ENCODE data around the gene ZDHHC14.

Gene ZDHHC14

GRCh38 chr6:157488058-157488457 is 107.1 kb downstream of the ZDHHC14 start:
- no peak for TF ChIP-seq CTCF (IDR thresholded peaks at IDR 0.05; ENCODE audit: insufficient read depth, low read length, poor library complexity, severe bottlenecking)
- no peak for TF ChIP-seq EZH2phosphoT487 (conservative IDR thresholded peaks at IDR 0.05; ENCODE audit: low read length)
- no peaks in the 10 kb centered on the region for H3F3A ChIP-seq (ENCODE audit: insufficient read depth)
- H2AFZ ChIP-seq (ENCODE audit: low read depth, low read length, severe bottlenecking) = no peak overlapping the region
- H3K27ac ChIP-seq (ENCODE audit: low read depth, low read length) = no peak overlapping the region
- H3K4me3 ChIP-seq (ENCODE audit: insufficient read depth, low read length, poor library complexity, severe bottlenecking) = no peak overlapping the region
- H3K9me3 ChIP-seq (ENCODE audit: insufficient read depth, low read length) = no peaks in the 10 kb centered on the region
- H3K9me2 ChIP-seq (replicated peaks; ENCODE audit: insufficient read depth, low read length) = no peaks in the 10 kb centered on the region
- no peaks in the 10 kb centered on the region for H3K27me3 ChIP-seq (ENCODE audit: low read length)
- no peak overlapping the region for H3K9ac ChIP-seq (ENCODE audit: low read length)
- H3K4me2 ChIP-seq (ENCODE audit: low read depth, low read length, poor library complexity, severe bottlenecking) = no peak overlapping the region
- no peaks in the 10 kb centered on the region for H4K20me1 ChIP-seq (ENCODE audit: low read depth, low read length)
- H3K36me3 ChIP-seq (ENCODE audit: low read length) = no peaks in the 10 kb centered on the region
- no peaks in the 10 kb centered on the region for H3K79me2 ChIP-seq (ENCODE audit: insufficient read depth, low read length)

GRCh38 chr6:157488716-157489118 is 107.7 kb downstream of the ZDHHC14 start:
- no peaks in the 10 kb centered on the region for H3K9me2 ChIP-seq (replicated peaks; ENCODE audit: insufficient read depth, low read length)
- no peak overlapping the region for H3K4me3 ChIP-seq (ENCODE audit: insufficient read depth, low read length, poor library complexity, severe bottlenecking)
- no peak overlapping the region for H2AFZ ChIP-seq (ENCODE audit: low read depth, low read length, severe bottlenecking)
- H3K4me2 ChIP-seq (ENCODE audit: low read depth, low read length, poor library complexity, severe bottlenecking) = no peak overlapping the region
- H3K36me3 ChIP-seq (ENCODE audit: low read length) = no peaks in the 10 kb centered on the region
- TF ChIP-seq EZH2phosphoT487 (conservative IDR thresholded peaks at IDR 0.05; ENCODE audit: low read length) (no peak), CTCF (IDR thresholded peaks at IDR 0.05; ENCODE audit: insufficient read depth, low read length, poor library complexity, severe bottlenecking) (no peak)
- no peak overlapping the region for H3K9ac ChIP-seq (ENCODE audit: low read length)
- H3K79me2 ChIP-seq (ENCODE audit: insufficient read depth, low read length) = no peaks in the 10 kb centered on the region
- H3K27ac ChIP-seq (ENCODE audit: low read depth, low read length) = no peak overlapping the region
- H4K20me1 ChIP-seq (ENCODE audit: low read depth, low read length) = no peaks in the 10 kb centered on the region
- H3K9me3 ChIP-seq (ENCODE audit: insufficient read depth, low read length) = no peaks in the 10 kb centered on the region
- no peaks in the 10 kb centered on the region for H3F3A ChIP-seq (ENCODE audit: insufficient read depth)
- no peaks in the 10 kb centered on the region for H3K27me3 ChIP-seq (ENCODE audit: low read length)

- TF ChIP-seq EZH2phosphoT487 (conservative IDR thresholded peaks at IDR 0.05; ENCODE audit: low read length) = no peak
- TF ChIP-seq CTCF (IDR thresholded peaks at IDR 0.05; ENCODE audit: insufficient read depth, low read length, poor library complexity, severe bottlenecking) = no peak
- Histone ChIP-seq H4K20me1 (ENCODE audit: low read depth, low read length) (no peaks in the 10 kb centered on the region), H3K4me2 (ENCODE audit: low read depth, low read length, poor library complexity, severe bottlenecking) (no peak overlapping the region), H3K4me3 (ENCODE audit: insufficient read depth, low read length, poor library complexity, severe bottlenecking) (no peak overlapping the region), H2AFZ (ENCODE audit: low read depth, low read length, severe bottlenecking) (no peak overlapping the region), H3F3A (ENCODE audit: insufficient read depth) (no peaks in the 10 kb centered on the region), H3K27me3 (ENCODE audit: low read length) (no peaks in the 10 kb centered on the region), H3K9ac (ENCODE audit: low read length) (no peak overlapping the region), H3K9me2 (replicated peaks; ENCODE audit: insufficient read depth, low read length) (no peaks in the 10 kb centered on the region), H3K79me2 (ENCODE audit: insufficient read depth, low read length) (no peaks in the 10 kb centered on the region), H3K27ac (ENCODE audit: low read depth, low read length) (no peak overlapping the region), H3K36me3 (ENCODE audit: low read length) (no peaks in the 10 kb centered on the region), H3K9me3 (ENCODE audit: insufficient read depth, low read length) (no peaks in the 10 kb centered on the region)
Observed at GRCh38 chr6:157490611-157491269, 109.8 kb downstream of the ZDHHC14 start.
